ENCODE measurements around the gene CHURC1.
A peak's percentile ranks its signal among the peaks of the same experiment; 100 is the strongest.

CHURC1 gene

DNA sequence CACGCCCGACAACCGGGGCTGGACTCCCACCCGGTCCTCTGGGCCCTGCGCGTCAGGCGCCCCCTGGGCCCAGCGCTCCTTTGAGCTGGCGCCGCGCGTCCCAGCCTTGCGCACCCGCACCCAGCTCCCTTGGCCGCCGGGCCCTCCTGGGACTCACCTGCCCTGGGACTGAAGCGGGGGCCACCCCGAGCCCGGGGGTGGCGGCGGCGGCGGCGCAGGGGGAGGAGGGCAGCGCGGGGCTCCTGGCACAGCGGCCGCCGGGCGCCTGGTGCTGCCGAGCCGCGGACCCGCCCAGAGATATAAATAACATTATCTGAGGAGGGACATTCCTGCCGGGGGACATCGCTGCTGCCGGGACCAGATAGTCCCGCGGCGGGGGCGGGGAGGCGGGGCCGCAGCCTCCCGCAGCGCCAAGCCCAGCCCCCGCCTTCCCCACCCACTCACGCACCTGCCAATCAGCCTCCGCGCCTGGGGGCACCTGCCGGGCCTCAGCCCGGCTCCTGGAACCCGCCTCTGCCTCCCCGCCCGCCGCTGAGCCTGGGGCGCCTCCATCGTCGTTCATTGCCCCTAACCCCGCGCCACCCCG is 34.5 kb upstream of the CHURC1 start, which contains the start of gene SPTB:
SPTB (minus strand) TSS at position 273 of the 586 bp plus-strand sequence. CDS start 56,813 bp downstream, outside the sequence.
- peak within 1 kb of the TSS; percentile 20 for H3K4me3 ChIP-seq (replicated peaks; ENCODE audit: low read depth, low read length)
- DNase-seq (ENCODE audit: extremely low read depth, low read depth): no peak
- TF ChIP-seq, protein P1, sequence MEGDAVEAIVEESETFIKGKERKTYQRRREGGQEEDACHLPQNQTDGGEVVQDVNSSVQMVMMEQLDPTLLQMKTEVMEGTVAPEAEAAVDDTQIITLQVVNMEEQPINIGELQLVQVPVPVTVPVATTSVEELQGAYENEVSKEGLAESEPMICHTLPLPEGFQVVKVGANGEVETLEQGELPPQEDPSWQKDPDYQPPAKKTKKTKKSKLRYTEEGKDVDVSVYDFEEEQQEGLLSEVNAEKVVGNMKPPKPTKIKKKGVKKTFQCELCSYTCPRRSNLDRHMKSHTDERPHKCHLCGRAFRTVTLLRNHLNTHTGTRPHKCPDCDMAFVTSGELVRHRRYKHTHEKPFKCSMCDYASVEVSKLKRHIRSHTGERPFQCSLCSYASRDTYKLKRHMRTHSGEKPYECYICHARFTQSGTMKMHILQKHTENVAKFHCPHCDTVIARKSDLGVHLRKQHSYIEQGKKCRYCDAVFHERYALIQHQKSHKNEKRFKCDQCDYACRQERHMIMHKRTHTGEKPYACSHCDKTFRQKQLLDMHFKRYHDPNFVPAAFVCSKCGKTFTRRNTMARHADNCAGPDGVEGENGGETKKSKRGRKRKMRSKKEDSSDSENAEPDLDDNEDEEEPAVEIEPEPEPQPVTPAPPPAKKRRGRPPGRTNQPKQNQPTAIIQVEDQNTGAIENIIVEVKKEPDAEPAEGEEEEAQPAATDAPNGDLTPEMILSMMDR (IDR thresholded peaks at IDR 0.05; ENCODE audit: low read depth, low read length, missing control alignments): no peak

DNA sequence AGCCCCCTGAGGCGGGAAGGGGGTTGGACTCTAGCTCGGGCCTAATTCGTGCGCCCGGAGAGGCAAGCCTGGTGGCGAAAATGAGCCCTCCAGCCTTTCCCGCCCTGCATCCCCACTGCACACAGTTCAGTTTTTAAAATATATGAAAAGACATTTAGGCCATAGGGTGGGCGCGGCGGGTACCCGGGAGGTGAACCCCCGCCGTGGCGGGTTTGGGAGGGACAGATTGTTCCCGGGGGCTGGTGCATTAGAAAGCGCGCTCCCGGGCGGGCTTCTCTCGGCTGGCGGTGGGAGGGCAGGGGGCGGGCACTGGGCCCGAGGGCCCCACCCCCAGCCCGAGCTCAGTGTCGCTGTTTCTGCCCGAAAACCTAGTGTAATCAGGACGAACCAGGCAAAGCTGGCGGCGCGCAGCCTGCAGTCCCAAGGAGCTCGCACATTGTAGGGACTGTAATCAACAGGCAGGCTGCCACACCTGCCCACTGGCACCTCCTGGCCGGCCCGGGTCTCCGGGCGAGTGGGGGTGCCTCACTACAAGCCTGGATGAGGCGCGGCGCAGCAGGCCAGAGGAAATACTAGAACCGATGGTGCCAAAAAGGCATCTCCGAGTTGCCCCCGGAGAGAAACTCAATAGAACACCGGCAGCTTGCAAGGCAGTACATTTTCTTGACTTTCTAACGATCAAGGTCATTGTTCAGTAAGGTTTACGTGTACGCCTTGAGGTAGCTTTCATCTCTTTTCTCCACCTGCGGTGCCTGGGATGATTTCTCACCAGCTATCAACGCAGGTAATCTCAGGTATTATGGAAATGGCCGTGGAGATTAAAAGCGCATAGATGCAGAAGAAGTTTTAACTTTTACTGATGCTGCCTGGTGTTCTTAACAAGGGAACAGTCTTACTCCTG is 33.8 kb upstream of the CHURC1 start:
- TF ChIP-seq, protein P1 (IDR thresholded peaks at IDR 0.05; ENCODE audit: low read depth, low read length, missing control alignments): no peak
- DNase-seq (ENCODE audit: extremely low read depth, low read depth): no peak
- peak overlapping the region; percentile 20 for H3K4me3 ChIP-seq (replicated peaks; ENCODE audit: low read depth, low read length)

DNA sequence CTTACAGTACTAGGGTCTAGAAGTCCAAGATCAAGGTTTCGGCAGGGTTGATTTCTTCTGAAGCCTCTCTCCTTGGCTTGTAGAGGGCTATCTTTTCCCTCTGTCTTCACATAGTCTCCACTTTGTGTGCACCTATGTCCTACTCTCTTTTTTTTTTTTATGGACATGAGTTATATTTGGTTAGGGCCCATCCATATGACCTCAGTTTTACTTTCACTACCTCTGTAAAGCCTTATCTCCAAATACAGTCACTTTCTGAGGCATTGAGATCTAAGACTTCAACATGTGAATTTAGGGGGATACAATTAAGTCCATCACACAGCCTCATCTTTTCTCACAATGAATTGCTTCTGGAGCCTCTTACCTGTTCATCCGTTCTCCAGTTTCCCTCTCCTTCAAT is 28.7 kb upstream of the CHURC1 start:
- no peak overlapping the region for H3K4me3 ChIP-seq (replicated peaks; ENCODE audit: low read depth, low read length)
- TF ChIP-seq, protein P1 (IDR thresholded peaks at IDR 0.05; ENCODE audit: low read depth, low read length, missing control alignments): no peak
- no peak for DNase-seq (ENCODE audit: extremely low read depth, low read depth)

DNA sequence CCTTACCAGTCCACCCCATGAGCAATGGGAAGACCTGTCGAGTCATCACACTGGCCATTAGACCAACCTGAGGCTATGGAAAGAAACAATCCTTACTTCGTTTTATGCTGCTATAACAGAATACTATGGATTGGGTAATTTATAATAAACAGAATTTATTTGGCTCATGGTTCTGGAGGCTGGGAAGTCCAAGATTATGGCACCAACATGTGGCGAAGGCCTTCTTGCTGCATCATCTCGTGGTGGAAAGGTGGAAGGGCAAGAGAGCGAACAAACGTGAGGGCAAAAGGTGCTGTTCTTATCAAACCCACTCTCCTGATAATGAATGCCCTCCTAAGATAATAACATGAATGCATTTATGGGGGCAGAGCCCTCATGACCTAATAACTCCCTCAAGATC is 24.9 kb upstream of the CHURC1 start:
- DNase-seq (ENCODE audit: extremely low read depth, low read depth): no peak

DNA sequence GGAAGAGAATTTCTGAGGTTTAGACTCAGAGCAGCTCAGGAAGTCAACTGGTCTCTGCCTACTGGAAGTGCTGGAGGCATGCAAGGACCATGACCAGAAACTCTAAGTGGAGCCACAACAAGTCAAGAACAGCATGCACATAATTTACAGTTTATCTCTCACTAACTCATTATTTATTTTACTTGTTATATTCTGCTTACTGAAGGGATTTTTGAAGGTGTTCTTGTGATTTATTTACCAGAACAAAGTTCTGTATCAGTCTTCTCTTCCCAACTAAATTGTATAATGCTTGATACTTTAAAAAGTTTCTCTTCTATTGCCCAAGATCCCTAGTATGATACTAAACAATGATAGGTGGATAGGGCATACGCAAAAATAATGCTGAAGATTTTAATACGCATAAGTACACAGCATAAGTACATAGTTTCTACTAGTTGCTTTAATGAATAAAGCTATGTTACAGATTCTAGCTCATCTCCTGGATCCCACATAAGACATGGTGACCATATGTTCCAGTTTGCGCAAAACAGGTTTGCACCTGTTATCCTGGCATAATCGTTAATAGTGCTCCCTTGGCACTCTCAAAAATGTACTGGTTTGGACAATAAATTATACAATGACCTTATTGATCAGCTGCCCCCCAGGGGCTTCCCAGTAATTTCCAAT is 22.9 kb upstream of the CHURC1 start:
- DNase-seq (ENCODE audit: extremely low read depth, low read depth): no peak
- no peak overlapping the region for H3K4me3 ChIP-seq (replicated peaks; ENCODE audit: low read depth, low read length)
- TF ChIP-seq, protein P1 (IDR thresholded peaks at IDR 0.05; ENCODE audit: low read depth, low read length, missing control alignments): no peak

More for the DNA sequence above, 24.9 kb upstream of the CHURC1 start:
- no peak overlapping the region for H3K4me3 ChIP-seq (replicated peaks; ENCODE audit: low read depth, low read length)
- TF ChIP-seq, protein P1 (IDR thresholded peaks at IDR 0.05; ENCODE audit: low read depth, low read length, missing control alignments): no peak

DNA sequence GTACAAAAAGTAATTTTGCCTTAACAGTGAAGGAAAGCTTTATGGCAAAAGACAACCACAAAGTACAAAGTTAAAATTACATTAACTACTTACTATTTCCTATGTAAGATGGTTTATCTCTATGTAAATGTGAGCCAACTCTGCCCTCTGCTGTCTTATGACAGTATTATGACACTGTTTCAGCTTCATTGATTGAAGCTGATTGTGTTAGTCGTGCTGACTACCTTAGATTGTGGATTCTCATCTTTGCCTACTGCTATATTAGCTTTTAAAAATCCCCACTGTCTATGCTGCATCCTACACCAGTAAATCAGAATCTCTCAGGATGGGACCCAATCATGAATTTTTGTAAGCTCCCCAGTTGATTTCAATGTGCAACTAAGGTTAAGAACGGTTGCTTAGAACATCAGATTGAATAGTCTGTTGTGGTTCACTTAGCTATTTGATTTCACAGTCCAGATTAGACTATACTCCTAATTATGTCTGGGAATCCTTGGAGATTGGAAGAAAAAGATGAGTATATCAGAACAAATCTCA is 22.3 kb upstream of the CHURC1 start:
- DNase-seq (ENCODE audit: extremely low read depth, low read depth): no peak
- TF ChIP-seq, protein P1 (IDR thresholded peaks at IDR 0.05; ENCODE audit: low read depth, low read length, missing control alignments): peak; percentile 28
- no peak overlapping the region for H3K4me3 ChIP-seq (replicated peaks; ENCODE audit: low read depth, low read length)

Measured in HFF-Myc (cell line).